NOMO-1 treated with dmso at 0.1 percent for 144 hours (cell line): ENCODE measurements around the gene SLC40A1.
"Not testable (repeated sequence)": the region's sequence is repeated elsewhere in the genome, so short reads cannot be mapped to it uniquely, and the experiment has no call there.

Source experiments
- DNase-seq: peaks from one replicate; lab custom pipeline; 2025; ENCODE audit not compliant: unreplicated experiment; lab: John Stamatoyannopoulos, UW

Gene SLC40A1

GRCh38 chr2:189580658-189581353 is at the start of gene SLC40A1:
SLC40A1 (minus strand) TSS chr2:189580786; CDS start chr2:189580460, 326 bp downstream.
- peak; percentile 83 for DNase-seq

GRCh38 chr2:189629531-189630453 is 49.2 kb upstream of the SLC40A1 start:
- DNase-seq, result no peak

GRCh38 chr2:189628817-189629530 is 48.4 kb upstream of the SLC40A1 start:
- no peak for DNase-seq

GRCh38 chr2:189627789-189628188 is 47.2 kb upstream of the SLC40A1 start:
- DNase-seq, result no peak

- DNase-seq, result no peak
These were observed 45.0 kb upstream of the SLC40A1 start for GRCh38 chr2:189625636-189626035.

GRCh38 chr2:189624648-189625355 is 44.2 kb upstream of the SLC40A1 start:
- no peak for DNase-seq

- no peak for DNase-seq
These were observed 42.5 kb upstream of the SLC40A1 start for GRCh38 chr2:189623049-189623448.

- no peak for DNase-seq
These were observed 41.2 kb upstream of the SLC40A1 start for GRCh38 chr2:189621781-189622180.

GRCh38 chr2:189618197-189618596 is 37.6 kb upstream of the SLC40A1 start:
- DNase-seq, result no peak

GRCh38 chr2:189614585-189614984 is 34.0 kb upstream of the SLC40A1 start:
- DNase-seq, result no peak

GRCh38 chr2:189613650-189614420 is 33.2 kb upstream of the SLC40A1 start:
- no peak for DNase-seq

GRCh38 chr2:189613077-189613636 is 32.6 kb upstream of the SLC40A1 start:
- DNase-seq, result no peak

GRCh38 chr2:189610700-189611099 is 30.1 kb upstream of the SLC40A1 start:
- no peak for DNase-seq

- no peak for DNase-seq
These were observed 29.3 kb upstream of the SLC40A1 start for GRCh38 chr2:189609853-189610252.

GRCh38 chr2:189609423-189609816 is 28.8 kb upstream of the SLC40A1 start:
- DNase-seq, result no peak

GRCh38 chr2:189608795-189609422 is 28.3 kb upstream of the SLC40A1 start:
- DNase-seq, result no peak

- no peak for DNase-seq
These were observed 27.6 kb upstream of the SLC40A1 start for GRCh38 chr2:189608170-189608569.

- DNase-seq, result no peak
These were observed 21.6 kb upstream of the SLC40A1 start for GRCh38 chr2:189602233-189602632.

- DNase-seq, result not testable (repeated sequence)
These were observed 21.1 kb upstream of the SLC40A1 start for GRCh38 chr2:189601652-189602051.
